Astrocyte of the spinal cord (primary cell): ENCODE measurements around the gene HDLBP.
A peak's percentile ranks its signal among the peaks of the same experiment; 100 is the strongest.
"Not testable (repeated sequence)": the region's sequence is repeated elsewhere in the genome, so short reads cannot be mapped to it uniquely, and the experiment has no call there.

Source experiments
- DNase-seq: peaks from one replicate; pipeline ENCODE4 v3.0.0; 2011; ENCODE audit warnings: low read depth, low spot score
- H3K4me3 ChIP-seq: 2 replicates; pipeline ENCODE4 v1.5.1; 2011; ENCODE audit warnings: low read depth, mild to moderate bottlenecking, low read length, moderate library complexity
- CTCF ChIP-seq: IDR thresholded peaks from 2 replicates; pipeline ENCODE4 v1.5.1; 2012; ENCODE audit warnings: low read depth, mild to moderate bottlenecking, low read length, inconsistent platforms
- in situ Hi-C: cut with HindIII; loops from 2 replicates; pipeline ENCODE4 v1.10.0; 2017; ENCODE audit warnings: low sequenced_read_pairs

The HDLBP gene

GRCh38 chr2:241296767-241297166 is 18.7 kb downstream of the HDLBP start:
- in situ Hi-C loops, result no loop called here
- no peak for DNase-seq
- no peak overlapping the region for H3K4me3 ChIP-seq
- TF ChIP-seq CTCF, result no peak

GRCh38 chr2:241295326-241296095 is 20.0 kb downstream of the HDLBP start:
- in situ Hi-C loops, result no loop called here
- peak; percentile 4 for TF ChIP-seq CTCF
- no peak overlapping the region for H3K4me3 ChIP-seq
- no peak for DNase-seq

- DNase-seq, H3K4me3 ChIP-seq, in situ Hi-C loops: not testable (repeated sequence)
Measured at GRCh38 chr2:241293378-241293797, 22.1 kb downstream of the HDLBP start.

- in situ Hi-C loops, result no loop called here
- H3K4me3 ChIP-seq, result no peak overlapping the region
- DNase-seq, result no peak
- TF ChIP-seq CTCF, result no peak
Measured at GRCh38 chr2:241291977-241292376, 23.5 kb downstream of the HDLBP start.

GRCh38 chr2:241291153-241291552 is 24.3 kb downstream of the HDLBP start:
- in situ Hi-C loops, result no loop called here
- DNase-seq, result no peak
- H3K4me3 ChIP-seq, result no peak overlapping the region
- no peak for TF ChIP-seq CTCF

GRCh38 chr2:241289597-241289996 is 25.9 kb downstream of the HDLBP start:
- no peak overlapping the region for H3K4me3 ChIP-seq
- TF ChIP-seq CTCF, result no peak
- DNase-seq, result no peak
- in situ Hi-C loops, result no loop called here

- in situ Hi-C loops, result no loop called here
- TF ChIP-seq CTCF, result no peak
- no peak overlapping the region for H3K4me3 ChIP-seq
- no peak for DNase-seq
Measured at GRCh38 chr2:241289053-241289452, 26.4 kb downstream of the HDLBP start.
